Activated CD4-positive, alpha-beta T cell treated with anti-CD3 and anti-CD28 coated beads for 1 hour (primary cell): ENCODE measurements around the gene NPAT.
"Not testable (repeated sequence)": the region's sequence is repeated elsewhere in the genome, so short reads cannot be mapped to it uniquely, and the experiment has no call there.

Source experiments
- DNase-seq: peaks from one replicate; pipeline ENCODE4 v3.0.0-alpha.2; 2020

NPAT gene

GRCh38 chr11:108218912-108219783, 3.3 kb downstream of the NPAT start:
- DNase-seq, result no peak

GRCh38 chr11:108218455-108218854, 4.0 kb downstream of the NPAT start:
- DNase-seq, result no peak

- DNase-seq, result no peak
Measured at GRCh38 chr11:108216988-108217387, 5.5 kb downstream of the NPAT start.

- DNase-seq, result no peak
Measured at GRCh38 chr11:108213784-108214183, 8.7 kb downstream of the NPAT start.

GRCh38 chr11:108210441-108210840, 12.0 kb downstream of the NPAT start:
- DNase-seq, result no peak

- no peak for DNase-seq
Measured at GRCh38 chr11:108207683-108208060, 14.8 kb downstream of the NPAT start.

- no peak for DNase-seq
Measured at GRCh38 chr11:108206969-108207682, 15.3 kb downstream of the NPAT start.

GRCh38 chr11:108206171-108206570, 16.3 kb downstream of the NPAT start:
- DNase-seq, result no peak

GRCh38 chr11:108204929-108205499, 17.4 kb downstream of the NPAT start:
- DNase-seq, result no peak

- no peak for DNase-seq
Measured at GRCh38 chr11:108204376-108204775, 18.1 kb downstream of the NPAT start.

- no peak for DNase-seq
Measured at GRCh38 chr11:108203075-108203474, 19.4 kb downstream of the NPAT start.

- no peak for DNase-seq
Measured at GRCh38 chr11:108199446-108200321, 22.8 kb downstream of the NPAT start.

GRCh38 chr11:108198833-108199232, 23.6 kb downstream of the NPAT start:
- DNase-seq, result no peak

- DNase-seq, result no peak
Measured at GRCh38 chr11:108197351-108197750, 25.1 kb downstream of the NPAT start.

- no peak for DNase-seq
Measured at GRCh38 chr11:108196901-108197300, 25.5 kb downstream of the NPAT start.

GRCh38 chr11:108193725-108194124, 28.7 kb downstream of the NPAT start:
- no peak for DNase-seq

- no peak for DNase-seq
Measured at GRCh38 chr11:108177570-108177969, 44.9 kb downstream of the NPAT start.

GRCh38 chr11:108170184-108170583, 52.3 kb downstream of the NPAT start:
- no peak for DNase-seq

- no peak for DNase-seq
Measured at GRCh38 chr11:108167624-108168023, 54.8 kb downstream of the NPAT start.

GRCh38 chr11:108162878-108163277, 59.6 kb downstream of the NPAT start:
- DNase-seq, result not testable (repeated sequence)

- no peak for DNase-seq
Measured at GRCh38 chr11:108160970-108161566, 61.4 kb downstream of the NPAT start.

GRCh38 chr11:108154591-108154990, 67.8 kb downstream of the NPAT start:
- DNase-seq, result no peak
